Neural progenitor cell (in vitro differentiated cells): ENCODE results near the gene ASH1L. TPM values are rescaled to one million over a fixed set of nuclear protein-coding genes. Genes with fewer than 3 reads are reported as not detected.

Experiments used
- DNase-seq: peaks from one replicate; pipeline ENCODE4 v3.0.0-alpha.2; 2016; ENCODE audit warnings: low spot score
- H2AFZ ChIP-seq: fragments of 200-600 bp; sonication (generic); replicated peaks from 2 replicates; pipeline ENCODE4 v1.6.1; 2016; ENCODE audit warnings: antibody characterized with exemption
- H3F3A ChIP-seq: fragments of 200-600 bp; sonication (generic); 2 replicates; pipeline ENCODE4 v1.6.1; 2016; ENCODE audit warnings: antibody characterized with exemption, low read depth
- H3K27ac ChIP-seq: fragments of 200-600 bp; sonication (generic); 2 replicates; pipeline ENCODE4 v1.5.1; 2016; ENCODE audit warnings: mild to moderate bottlenecking
- H3K27me3 ChIP-seq: fragments of 200-600 bp; sonication (generic); 2 replicates; pipeline ENCODE4 v1.6.1; 2016; ENCODE audit warnings: mild to moderate bottlenecking, moderate library complexity
- H3K36me3 ChIP-seq: fragments of 200-600 bp; sonication (generic); 2 replicates; pipeline ENCODE4 v1.5.1; 2016
- H3K4me1 ChIP-seq: fragments of 200-600 bp; sonication (generic); 2 replicates; pipeline ENCODE4 v1.6.1; 2016; ENCODE audit warnings: mixed run types
- H3K4me2 ChIP-seq: fragments of 200-600 bp; sonication (generic); 2 replicates; pipeline ENCODE4 v1.6.1; 2016
- H3K4me3 ChIP-seq: fragments of 200-600 bp; sonication (generic); 2 replicates; pipeline ENCODE4 v1.5.1; 2016
- H3K79me2 ChIP-seq: fragments of 200-600 bp; sonication (generic); 2 replicates; pipeline ENCODE4 v1.6.1; 2016; ENCODE audit warnings: low read depth
- H3K9ac ChIP-seq: fragments of 200-600 bp; sonication (generic); 2 replicates; pipeline ENCODE4 v1.6.1; 2016
- H3K9me3 ChIP-seq: fragments of 200-600 bp; sonication (generic); 2 replicates; pipeline ENCODE4 v1.5.1; 2016; ENCODE audit warnings: low read depth
- H4K20me1 ChIP-seq: fragments of 200-600 bp; sonication (generic); 2 replicates; pipeline ENCODE4 v1.6.1; 2016; ENCODE audit warnings: low read depth
- H3K27ac Mint-ChIP-seq: 3 replicates; pipeline ENCODE4 v1.8.0; 2021; ENCODE audit warnings: mixed read lengths
- H3K27me3 Mint-ChIP-seq: 2 replicates; pipeline ENCODE4 v1.8.0; 2022; ENCODE audit warnings: low read depth, mild to moderate bottlenecking, inconsistent platforms, moderate library complexity, mixed read lengths; ENCODE audit not compliant: insufficient read depth
- H3K36me3 Mint-ChIP-seq: 3 replicates; pipeline ENCODE4 v1.8.0; 2021; ENCODE audit warnings: mixed read lengths
- H3K4me1 Mint-ChIP-seq: 3 replicates; pipeline ENCODE4 v1.8.0; 2021; ENCODE audit warnings: mixed read lengths
- H3K4me3 Mint-ChIP-seq: 3 replicates; pipeline ENCODE4 v1.8.0; 2021; ENCODE audit warnings: mild to moderate bottlenecking, moderate library complexity, mixed read lengths
- H3K9me3 Mint-ChIP-seq: 3 replicates; pipeline ENCODE4 v1.8.0; 2020; ENCODE audit warnings: mixed read lengths
- EZH2 ChIP-seq: fragments of 200-600 bp; sonication (generic); IDR thresholded peaks from 2 replicates; pipeline ENCODE4 v1.6.1; 2017; ENCODE audit warnings: antibody characterized with exemption, mild to moderate bottlenecking, moderate library complexity
- EZH2phosphoT487 ChIP-seq: fragments of 200-600 bp; sonication (generic); IDR thresholded peaks from 2 replicates; pipeline ENCODE4 v1.6.1; 2017; ENCODE audit warnings: antibody characterized with exemption
- total RNA-seq: library from RNA; depleted of rRNA; stranded (reverse); fragments of >200 nt; gene quantifications from 2 replicates; pipeline ENCODE4 v1.2.3, GENCODE V29; 2015; ENCODE audit warnings: low replicate concordance
- TF ChIP-seq, protein P1 (sequence below): fragments of 200-600 bp; sonication (generic); IDR thresholded peaks from 2 replicates; pipeline ENCODE4 v1.5.1; 2017; ENCODE audit warnings: antibody characterized with exemption, mild to moderate bottlenecking

The ASH1L gene
- total RNA-seq, 1 donor from 2014 or later, result 42.1 TPM

- H3K27ac ChIP-seq, result no peak overlapping the region
- no peak for DNase-seq
- no peak for TF ChIP-seq EZH2phosphoT487
- TF ChIP-seq EZH2, result no peak
- TF ChIP-seq, protein P1, sequence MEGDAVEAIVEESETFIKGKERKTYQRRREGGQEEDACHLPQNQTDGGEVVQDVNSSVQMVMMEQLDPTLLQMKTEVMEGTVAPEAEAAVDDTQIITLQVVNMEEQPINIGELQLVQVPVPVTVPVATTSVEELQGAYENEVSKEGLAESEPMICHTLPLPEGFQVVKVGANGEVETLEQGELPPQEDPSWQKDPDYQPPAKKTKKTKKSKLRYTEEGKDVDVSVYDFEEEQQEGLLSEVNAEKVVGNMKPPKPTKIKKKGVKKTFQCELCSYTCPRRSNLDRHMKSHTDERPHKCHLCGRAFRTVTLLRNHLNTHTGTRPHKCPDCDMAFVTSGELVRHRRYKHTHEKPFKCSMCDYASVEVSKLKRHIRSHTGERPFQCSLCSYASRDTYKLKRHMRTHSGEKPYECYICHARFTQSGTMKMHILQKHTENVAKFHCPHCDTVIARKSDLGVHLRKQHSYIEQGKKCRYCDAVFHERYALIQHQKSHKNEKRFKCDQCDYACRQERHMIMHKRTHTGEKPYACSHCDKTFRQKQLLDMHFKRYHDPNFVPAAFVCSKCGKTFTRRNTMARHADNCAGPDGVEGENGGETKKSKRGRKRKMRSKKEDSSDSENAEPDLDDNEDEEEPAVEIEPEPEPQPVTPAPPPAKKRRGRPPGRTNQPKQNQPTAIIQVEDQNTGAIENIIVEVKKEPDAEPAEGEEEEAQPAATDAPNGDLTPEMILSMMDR, result no peak
- Mint-ChIP-seq H3K36me3 (peaks cover 16% of the 10 kb centered on the region), H3K27ac (no peak overlapping the region), H3K27me3 (peaks cover 6% of the 10 kb centered on the region), H3K9me3 (no peaks in the 10 kb centered on the region), H3K4me1 (peaks cover 9% of the 10 kb centered on the region), H3K4me3 (no peak overlapping the region)
- H3K79me2 ChIP-seq, result peaks cover 12% of the 10 kb centered on the region
- no peaks in the 10 kb centered on the region for H3K9me3 ChIP-seq
- H3K4me2 ChIP-seq, result no peak overlapping the region
- H2AFZ ChIP-seq, result no peak overlapping the region
- H3F3A ChIP-seq, result peaks cover 26% of the 10 kb centered on the region
- H3K27me3 ChIP-seq, result no peaks in the 10 kb centered on the region
- no peak overlapping the region for H3K9ac ChIP-seq
- H3K4me3 ChIP-seq, result no peak overlapping the region
- H4K20me1 ChIP-seq, result peaks cover 17% of the 10 kb centered on the region
- no peaks in the 10 kb centered on the region for H3K36me3 ChIP-seq
- H3K4me1 ChIP-seq, result no peaks in the 10 kb centered on the region
These were observed 234.6 kb downstream of the ASH1L start for GRCh38 chr1:155327981-155328380.

GRCh38 chr1:155326631-155327037 lies 236.0 kb downstream of the ASH1L start:
- Mint-ChIP-seq H3K9me3 (no peaks in the 10 kb centered on the region), H3K36me3 (peaks cover 16% of the 10 kb centered on the region), H3K27ac (no peak overlapping the region), H3K27me3 (peaks cover 6% of the 10 kb centered on the region), H3K4me1 (peaks cover 18% of the 10 kb centered on the region), H3K4me3 (no peak overlapping the region)
- Histone ChIP-seq H3K9ac (no peak overlapping the region), H3K4me1 (peaks cover 9% of the 10 kb centered on the region), H3F3A (peaks cover 37% of the 10 kb centered on the region), H4K20me1 (peaks cover 26% of the 10 kb centered on the region), H3K9me3 (no peaks in the 10 kb centered on the region), H2AFZ (no peak overlapping the region), H3K27me3 (no peaks in the 10 kb centered on the region), H3K27ac (no peak overlapping the region), H3K4me2 (no peak overlapping the region), H3K4me3 (no peak overlapping the region), H3K79me2 (peaks cover 22% of the 10 kb centered on the region), H3K36me3 (no peaks in the 10 kb centered on the region)
- TF ChIP-seq, protein P1, result no peak
- no peak for DNase-seq

DNA sequence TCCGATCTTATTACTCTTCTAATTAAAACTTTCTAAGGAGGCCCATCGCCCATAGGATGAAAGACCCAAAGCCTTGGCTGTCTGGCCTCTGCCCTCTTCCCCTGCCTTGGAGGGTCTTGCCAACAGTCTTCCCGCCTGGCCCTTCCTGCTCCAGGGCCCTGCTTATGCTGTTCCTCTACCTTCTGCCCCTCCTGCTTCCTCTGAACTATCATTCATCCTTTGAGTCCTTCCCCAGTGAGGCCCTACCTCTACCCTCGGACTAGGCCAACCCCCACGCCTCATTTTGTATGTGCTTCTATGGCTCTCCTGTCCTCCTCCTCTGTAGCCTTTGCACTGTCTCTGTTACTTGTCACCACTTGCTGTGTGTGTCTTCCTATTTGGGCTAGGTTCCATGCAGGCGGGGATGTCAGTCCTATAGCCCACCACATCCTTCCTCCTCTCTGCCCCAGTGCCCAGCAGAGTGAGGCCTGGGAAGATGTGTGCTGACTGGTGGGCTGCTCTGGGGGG lies 236.5 kb downstream of the ASH1L start:
- DNase-seq, result no peak
- Mint-ChIP-seq H3K27ac (no peak overlapping the region), H3K27me3 (peaks cover 6% of the 10 kb centered on the region), H3K9me3 (no peaks in the 10 kb centered on the region), H3K4me1 (peaks cover 23% of the 10 kb centered on the region), H3K4me3 (peak overlapping the region; percentile 91), H3K36me3 (peaks cover 13% of the 10 kb centered on the region)
- H3K79me2 ChIP-seq, result peaks cover 24% of the 10 kb centered on the region
- H3K9ac ChIP-seq, result no peak overlapping the region
- TF ChIP-seq, protein P1, result no peak
- TF ChIP-seq EZH2 (no peak), EZH2phosphoT487 (no peak)
- no peak overlapping the region for H2AFZ ChIP-seq
- H3K4me1 ChIP-seq, result peaks cover 14% of the 10 kb centered on the region
- H4K20me1 ChIP-seq, result peaks cover 32% of the 10 kb centered on the region
- H3K4me2 ChIP-seq, result peak overlapping the region; percentile 87
- no peak overlapping the region for H3K4me3 ChIP-seq
- no peak overlapping the region for H3K27ac ChIP-seq
- H3K27me3 ChIP-seq, result no peaks in the 10 kb centered on the region
- H3F3A ChIP-seq, result peaks cover 38% of the 10 kb centered on the region
- no peaks in the 10 kb centered on the region for H3K36me3 ChIP-seq
- H3K9me3 ChIP-seq, result no peaks in the 10 kb centered on the region
